ENCODE measurements around the gene RGS14.

The RGS14 gene

DNA sequence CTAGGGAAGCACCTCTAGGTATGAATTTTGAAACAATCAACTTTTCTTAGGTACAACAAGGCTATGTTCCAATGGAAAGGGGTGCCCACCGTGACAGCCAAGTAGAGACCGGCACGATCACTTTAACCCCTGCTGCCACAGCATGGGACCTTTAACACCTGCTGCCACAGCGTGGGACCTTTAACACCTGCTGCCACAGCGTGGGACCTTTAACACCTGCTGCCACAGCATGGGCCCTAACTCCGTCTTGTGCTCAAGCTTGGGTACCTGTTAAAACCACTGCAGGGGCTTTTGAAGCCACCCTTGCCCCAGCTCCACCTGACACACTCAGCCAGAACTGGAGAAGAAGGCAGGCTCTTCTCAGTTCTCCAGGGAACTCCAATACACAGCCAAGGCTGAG lies 27.8 kb upstream of the RGS14 start:
- TF ChIP-seq, protein P1, sequence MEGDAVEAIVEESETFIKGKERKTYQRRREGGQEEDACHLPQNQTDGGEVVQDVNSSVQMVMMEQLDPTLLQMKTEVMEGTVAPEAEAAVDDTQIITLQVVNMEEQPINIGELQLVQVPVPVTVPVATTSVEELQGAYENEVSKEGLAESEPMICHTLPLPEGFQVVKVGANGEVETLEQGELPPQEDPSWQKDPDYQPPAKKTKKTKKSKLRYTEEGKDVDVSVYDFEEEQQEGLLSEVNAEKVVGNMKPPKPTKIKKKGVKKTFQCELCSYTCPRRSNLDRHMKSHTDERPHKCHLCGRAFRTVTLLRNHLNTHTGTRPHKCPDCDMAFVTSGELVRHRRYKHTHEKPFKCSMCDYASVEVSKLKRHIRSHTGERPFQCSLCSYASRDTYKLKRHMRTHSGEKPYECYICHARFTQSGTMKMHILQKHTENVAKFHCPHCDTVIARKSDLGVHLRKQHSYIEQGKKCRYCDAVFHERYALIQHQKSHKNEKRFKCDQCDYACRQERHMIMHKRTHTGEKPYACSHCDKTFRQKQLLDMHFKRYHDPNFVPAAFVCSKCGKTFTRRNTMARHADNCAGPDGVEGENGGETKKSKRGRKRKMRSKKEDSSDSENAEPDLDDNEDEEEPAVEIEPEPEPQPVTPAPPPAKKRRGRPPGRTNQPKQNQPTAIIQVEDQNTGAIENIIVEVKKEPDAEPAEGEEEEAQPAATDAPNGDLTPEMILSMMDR (conservative IDR thresholded peaks at IDR 0.05) = no peak
- no peak for TF ChIP-seq ZFX (IDR thresholded peaks at IDR 0.05)
- H3K27ac ChIP-seq = no peak overlapping the region

DNA sequence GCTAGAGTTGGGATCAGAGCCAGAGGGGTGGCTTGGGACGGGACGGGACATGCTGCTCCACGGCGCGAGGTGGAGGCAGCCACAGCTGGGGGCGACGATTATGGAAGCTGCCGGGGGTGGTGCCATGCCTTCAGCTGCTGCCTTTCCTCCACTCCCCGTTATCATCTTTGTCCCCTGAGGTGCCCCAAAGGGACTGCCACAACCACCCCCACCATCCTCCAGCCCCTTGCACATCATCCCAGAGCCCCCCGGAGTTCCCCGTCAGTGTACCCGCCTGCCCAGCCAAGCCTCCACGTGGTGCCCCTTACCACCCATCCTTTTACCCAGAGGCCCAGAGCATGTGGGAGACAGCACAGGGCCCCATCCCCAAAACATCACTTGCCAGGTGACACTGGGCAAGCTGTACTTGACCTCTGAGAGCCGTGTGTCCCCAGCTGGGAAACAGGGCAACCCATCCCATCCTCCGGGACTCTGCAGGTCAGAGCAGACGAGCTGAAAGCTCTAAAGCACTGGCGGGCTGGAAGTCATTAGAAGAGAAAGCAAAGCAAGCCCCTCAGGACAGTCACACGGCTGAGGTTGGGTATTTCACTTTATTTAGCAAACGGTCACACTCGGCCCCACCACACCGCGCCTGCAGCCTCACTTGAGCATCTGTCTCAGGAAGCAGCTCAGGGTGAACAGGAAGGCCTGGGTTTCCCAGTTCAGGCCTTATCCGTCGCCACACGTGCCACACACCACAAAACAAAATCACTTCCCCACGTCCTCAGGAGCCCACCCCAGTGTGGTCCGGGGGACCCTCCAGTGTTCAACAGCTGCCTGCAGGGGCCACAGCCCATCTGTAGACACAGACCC lies 26.5 kb upstream of the RGS14 start:
- TF ChIP-seq ZFX (IDR thresholded peaks at IDR 0.05) = no peak
- TF ChIP-seq, protein P1 (conservative IDR thresholded peaks at IDR 0.05) = no peak
- H3K27ac ChIP-seq = no peak overlapping the region

DNA sequence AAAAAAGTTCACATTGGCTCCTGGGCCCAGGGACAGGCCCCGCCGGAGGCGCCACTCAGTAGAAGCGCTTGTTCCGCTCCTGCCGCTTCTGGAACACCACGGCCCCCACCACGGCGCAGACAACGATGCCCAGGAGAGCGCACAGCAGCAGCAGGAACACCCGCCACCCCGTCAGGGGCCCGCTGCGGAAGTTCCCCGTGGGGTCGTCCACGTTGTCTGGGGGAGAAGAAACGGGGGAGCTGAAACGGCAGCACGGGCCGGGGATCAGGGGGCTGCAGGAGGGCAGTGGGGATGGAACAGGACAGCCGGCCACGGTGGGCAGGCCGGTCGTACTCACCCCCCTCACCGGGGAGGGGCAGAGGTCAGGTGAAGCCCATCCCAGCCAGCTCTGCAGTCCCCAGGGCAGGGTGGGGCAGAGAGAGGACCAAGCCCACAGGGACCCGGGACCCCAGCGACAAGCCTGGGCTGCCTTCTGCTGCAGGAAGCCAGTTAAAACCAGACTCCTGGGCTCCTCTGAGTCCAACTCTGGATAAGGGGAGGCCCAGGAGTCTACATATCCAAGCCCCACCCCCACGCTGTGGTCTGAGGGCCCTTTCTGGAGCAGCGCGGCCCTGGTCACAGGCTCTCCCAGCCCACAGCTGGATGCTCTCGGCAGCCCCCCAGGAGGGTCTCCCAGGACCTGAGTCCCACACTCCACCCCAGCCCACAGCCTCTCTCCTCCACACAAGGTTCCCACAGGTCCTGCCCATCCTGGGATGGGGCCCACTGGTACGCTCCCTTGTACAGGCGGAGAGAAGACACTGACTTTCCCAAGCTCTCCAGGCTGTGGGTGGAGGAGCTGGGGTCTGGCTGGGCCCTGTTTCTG lies 25.5 kb upstream of the RGS14 start:
- TF ChIP-seq ZFX (IDR thresholded peaks at IDR 0.05) = no peak
- TF ChIP-seq, protein P1 (conservative IDR thresholded peaks at IDR 0.05) = no peak

DNA sequence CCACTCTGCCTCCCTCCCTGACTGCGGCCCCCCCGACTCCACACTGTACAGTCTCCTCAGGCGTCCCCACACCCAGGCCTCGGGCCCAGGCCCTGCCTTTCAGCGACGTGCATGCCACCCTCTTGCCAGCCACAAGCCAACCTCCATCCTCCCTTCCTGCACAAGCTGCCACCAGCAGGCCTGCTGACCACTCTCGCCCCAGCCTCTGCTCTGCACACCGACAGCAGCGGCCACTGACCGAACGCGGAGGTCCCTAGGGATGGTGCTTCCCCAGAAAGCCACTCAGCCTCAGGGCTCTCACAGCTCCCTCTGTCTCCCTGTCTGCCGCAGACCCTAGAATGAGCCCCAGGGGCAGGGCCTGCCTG lies 24.8 kb upstream of the RGS14 start:
- H3K27ac ChIP-seq = no peak overlapping the region
- TF ChIP-seq, protein P1 (conservative IDR thresholded peaks at IDR 0.05) = no peak
- no peak for TF ChIP-seq ZFX (IDR thresholded peaks at IDR 0.05)

More for the DNA sequence above, 25.5 kb upstream of the RGS14 start:
- no peak overlapping the region for H3K27ac ChIP-seq

DNA sequence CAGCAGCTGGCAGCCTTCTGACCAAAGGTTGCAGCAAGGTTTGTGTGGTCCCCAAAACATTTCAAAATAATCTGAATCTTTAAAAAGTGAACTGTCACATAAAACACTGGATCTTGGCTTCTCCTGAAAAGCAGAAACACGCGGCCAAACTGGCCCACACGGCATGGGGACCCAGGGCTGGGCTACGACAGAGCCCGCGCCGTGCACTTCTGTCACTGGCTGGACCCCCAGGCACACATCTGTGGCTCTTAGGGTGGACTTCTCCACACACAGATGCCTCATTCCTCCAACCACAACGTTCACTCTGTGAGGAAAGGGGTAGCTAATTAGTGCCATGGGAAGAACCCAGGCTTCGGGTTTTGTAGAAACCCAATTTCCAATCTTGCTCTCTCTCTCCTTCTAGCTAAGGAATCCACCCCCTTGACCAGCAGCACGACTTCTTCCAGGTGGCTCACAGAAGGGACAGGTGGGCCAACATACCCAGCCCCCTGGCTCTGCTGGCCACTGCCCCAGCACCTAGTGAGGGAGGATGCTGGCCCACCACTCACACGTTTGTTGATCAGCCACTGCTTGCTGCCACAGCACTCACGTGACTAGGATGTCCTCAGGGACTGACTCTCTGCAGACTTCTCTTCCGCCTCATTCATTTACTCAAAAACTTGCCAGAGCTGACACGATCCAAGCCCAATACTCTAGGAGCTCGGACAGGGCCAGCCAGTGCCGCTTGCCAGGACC lies 24.1 kb upstream of the RGS14 start:
- TF ChIP-seq, protein P1 (conservative IDR thresholded peaks at IDR 0.05) = no peak
- TF ChIP-seq ZFX (IDR thresholded peaks at IDR 0.05) = no peak
- H3K27ac ChIP-seq = no peak overlapping the region

DNA sequence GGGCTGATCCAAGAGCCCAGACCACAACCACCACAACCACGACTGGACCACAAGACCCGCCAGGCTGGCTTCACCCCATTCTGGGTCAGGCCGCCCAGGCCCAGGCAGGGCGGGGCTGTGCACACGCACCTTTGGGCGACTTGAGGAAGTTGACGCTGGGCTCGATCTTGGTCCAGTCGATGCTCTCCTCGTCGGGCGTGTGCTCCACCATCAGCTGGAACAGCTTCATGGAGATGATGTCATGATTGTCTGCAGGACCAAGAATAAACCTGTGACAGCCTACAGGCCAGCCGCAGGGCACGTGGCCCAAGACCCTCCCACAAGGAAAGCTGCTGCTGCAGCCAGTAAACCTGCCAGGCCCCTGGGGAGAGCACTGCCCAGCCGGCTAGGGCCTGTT lies 23.6 kb upstream of the RGS14 start:
- no peak overlapping the region for H3K27ac ChIP-seq
- TF ChIP-seq ZFX (IDR thresholded peaks at IDR 0.05) = no peak
- TF ChIP-seq, protein P1 (conservative IDR thresholded peaks at IDR 0.05) = no peak

Data from C4-2B (cell line).